ENCODE data around the gene BCAT1.

Gene BCAT1

GRCh38 chr12:24803430-24804245 is 145.3 kb downstream of the BCAT1 start:
- no peak for DNase-seq

- DNase-seq, result no peak
Measured at GRCh38 chr12:24798335-24798734, 150.6 kb downstream of the BCAT1 start.

GRCh38 chr12:24797901-24798300 is 151.0 kb downstream of the BCAT1 start:
- no peak for DNase-seq

- no peak for DNase-seq
Measured at GRCh38 chr12:24796876-24797275, 152.0 kb downstream of the BCAT1 start.

GRCh38 chr12:24795699-24796347 is 153.1 kb downstream of the BCAT1 start:
- DNase-seq, result no peak

- no peak for DNase-seq
Measured at GRCh38 chr12:24791622-24792021, 157.3 kb downstream of the BCAT1 start.

GRCh38 chr12:24788886-24789285 is 160.0 kb downstream of the BCAT1 start:
- DNase-seq, result no peak

GRCh38 chr12:24780697-24781368 is 168.1 kb downstream of the BCAT1 start:
- DNase-seq, result no peak

GRCh38 chr12:24778486-24779304 is 170.2 kb downstream of the BCAT1 start:
- DNase-seq, result peak; percentile 17

- no peak for DNase-seq
Measured at GRCh38 chr12:24777359-24777758, 171.5 kb downstream of the BCAT1 start.

GRCh38 chr12:24776861-24777260 is 172.0 kb downstream of the BCAT1 start:
- no peak for DNase-seq

GRCh38 chr12:24775073-24775472 is 173.8 kb downstream of the BCAT1 start:
- DNase-seq, result no peak

- DNase-seq, result no peak
Measured at GRCh38 chr12:24773996-24774395, 174.9 kb downstream of the BCAT1 start.

- DNase-seq, result no peak
Measured at GRCh38 chr12:24772813-24773212, 176.1 kb downstream of the BCAT1 start.

- DNase-seq, result no peak
Measured at GRCh38 chr12:24770821-24771220, 178.1 kb downstream of the BCAT1 start.

- DNase-seq, result no peak
Measured at GRCh38 chr12:24770334-24770733, 178.6 kb downstream of the BCAT1 start.

- no peak for DNase-seq
Measured at GRCh38 chr12:24769682-24770081, 179.2 kb downstream of the BCAT1 start.

GRCh38 chr12:24768415-24768814 is 180.5 kb downstream of the BCAT1 start:
- no peak for DNase-seq

GRCh38 chr12:24767016-24767415 is 181.9 kb downstream of the BCAT1 start:
- DNase-seq, result no peak

GRCh38 chr12:24764712-24765111 is 184.2 kb downstream of the BCAT1 start:
- no peak for DNase-seq

GRCh38 chr12:24760606-24761378 is 188.1 kb downstream of the BCAT1 start:
- no peak for DNase-seq

- no peak for DNase-seq
Measured at GRCh38 chr12:24760162-24760561, 188.7 kb downstream of the BCAT1 start.
